ENCODE data around the gene CST8. TPM values are rescaled to one million over a fixed set of nuclear protein-coding genes. Genes with fewer than 3 reads are reported as not detected.
A peak's percentile ranks its signal among the peaks of the same experiment; 100 is the strongest.

CST8 gene
- total and polyA plus RNA-seq, 8 donors: not detected

DNA sequence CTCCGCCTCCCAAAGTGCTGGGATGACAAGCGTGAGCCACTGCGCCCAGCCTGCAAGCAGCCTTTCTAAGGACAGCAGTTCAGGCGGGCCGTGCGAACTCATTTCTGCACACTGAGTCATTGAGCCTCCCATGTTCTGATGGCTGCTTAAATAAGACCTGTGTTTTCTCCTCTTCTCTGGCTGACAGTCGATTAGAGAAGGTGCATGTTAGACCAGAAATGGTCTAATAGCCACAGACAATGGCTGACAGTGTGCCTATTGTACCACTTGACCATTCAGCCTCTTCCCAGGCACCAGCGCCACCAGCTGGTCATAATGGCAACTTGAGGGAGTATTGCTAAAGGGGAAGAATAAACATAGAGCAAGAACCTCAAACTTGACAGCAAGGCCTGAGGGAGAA, 44.4 kb upstream of the CST8 start:
- Histone ChIP-seq H3K27me3 (no peaks in the 10 kb centered on the region), H3K4me3 (no peak overlapping the region), H3K9me3 (no peaks in the 10 kb centered on the region), H3K4me1 (no peaks in the 10 kb centered on the region), H3K27ac (no peak overlapping the region), H3K36me3 (no peaks in the 10 kb centered on the region)
- FAIRE-seq (no peak), DNase-seq (peak in 4 of 6 donors; percentile 17 to 80 (median 54)), ATAC-seq (peak; percentile 63 to 84 (median 74))
- TF ChIP-seq, protein P1, sequence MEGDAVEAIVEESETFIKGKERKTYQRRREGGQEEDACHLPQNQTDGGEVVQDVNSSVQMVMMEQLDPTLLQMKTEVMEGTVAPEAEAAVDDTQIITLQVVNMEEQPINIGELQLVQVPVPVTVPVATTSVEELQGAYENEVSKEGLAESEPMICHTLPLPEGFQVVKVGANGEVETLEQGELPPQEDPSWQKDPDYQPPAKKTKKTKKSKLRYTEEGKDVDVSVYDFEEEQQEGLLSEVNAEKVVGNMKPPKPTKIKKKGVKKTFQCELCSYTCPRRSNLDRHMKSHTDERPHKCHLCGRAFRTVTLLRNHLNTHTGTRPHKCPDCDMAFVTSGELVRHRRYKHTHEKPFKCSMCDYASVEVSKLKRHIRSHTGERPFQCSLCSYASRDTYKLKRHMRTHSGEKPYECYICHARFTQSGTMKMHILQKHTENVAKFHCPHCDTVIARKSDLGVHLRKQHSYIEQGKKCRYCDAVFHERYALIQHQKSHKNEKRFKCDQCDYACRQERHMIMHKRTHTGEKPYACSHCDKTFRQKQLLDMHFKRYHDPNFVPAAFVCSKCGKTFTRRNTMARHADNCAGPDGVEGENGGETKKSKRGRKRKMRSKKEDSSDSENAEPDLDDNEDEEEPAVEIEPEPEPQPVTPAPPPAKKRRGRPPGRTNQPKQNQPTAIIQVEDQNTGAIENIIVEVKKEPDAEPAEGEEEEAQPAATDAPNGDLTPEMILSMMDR (IDR thresholded peaks at IDR 0.05): peak in 2 of 4 donors; percentile 32 to 43
- intact Hi-C loops (cut with DNase I): loop anchor here in 1 of 3 donors (10.0 kb wide), 1 partner anchor 158 kb away; the partner anchor contains the start of gene CST9
- WGBS, 2 donors: 68 to 75% methylated on average over 8 of the region's 8 CpGs

DNA sequence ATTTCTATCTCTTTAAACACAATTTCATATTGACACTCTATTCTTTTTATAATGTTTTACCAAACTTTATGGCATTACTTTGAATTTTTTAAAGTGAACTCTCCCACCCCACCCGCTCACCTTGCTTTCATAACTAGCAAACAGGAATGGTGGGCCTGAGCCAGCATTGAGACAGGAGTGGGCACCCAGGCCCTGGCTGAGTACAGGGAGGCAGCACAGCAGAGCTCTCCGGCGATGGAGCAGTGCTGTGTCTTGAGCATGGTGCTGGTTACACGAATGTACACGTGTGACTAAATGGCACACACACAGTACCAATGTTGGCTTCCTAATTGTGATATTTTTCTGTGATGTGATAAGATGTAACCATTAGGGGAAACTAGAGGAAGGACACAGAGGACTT, 42.8 kb upstream of the CST8 start:
- no peak for ATAC-seq
- FAIRE-seq: no peak
- DNase-seq: no peak
- H3K36me3 ChIP-seq: no peaks in the 10 kb centered on the region
- H3K9me3 ChIP-seq: no peaks in the 10 kb centered on the region
- no peaks in the 10 kb centered on the region for H3K4me1 ChIP-seq
- no peaks in the 10 kb centered on the region for H3K27me3 ChIP-seq
- H3K27ac ChIP-seq: no peak overlapping the region
- intact Hi-C loops (cut with DNase I): loop anchor here in 1 of 3 donors (10.0 kb wide), 1 partner anchor 157 kb away; the partner anchor contains the start of gene CST9
- H3K4me3 ChIP-seq: no peak overlapping the region
- TF ChIP-seq, protein P1 (IDR thresholded peaks at IDR 0.05): no peak
- WGBS, 2 donors: 70 to 83% methylated on average over 5 of the region's 5 CpGs

DNA sequence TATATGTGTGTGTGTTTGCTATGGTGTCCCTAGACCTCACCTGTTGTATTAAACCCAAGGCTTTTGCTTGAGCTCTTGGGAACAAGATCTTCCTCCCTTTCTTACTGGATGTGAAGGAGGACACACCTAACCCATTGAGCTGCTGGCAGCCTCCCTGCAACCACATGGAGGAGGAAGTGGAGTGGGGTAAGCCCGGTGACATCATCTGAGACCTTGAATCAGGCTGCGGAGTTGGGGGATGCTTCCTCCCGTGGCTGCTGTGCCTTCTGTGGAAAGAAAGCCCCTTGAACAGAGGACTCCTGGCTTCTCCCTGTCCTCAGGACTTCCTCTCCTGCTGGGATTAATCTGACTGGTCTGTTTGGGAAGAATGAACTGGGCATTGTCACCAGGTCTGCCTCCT, 41.5 kb upstream of the CST8 start:
- intact Hi-C loops (cut with DNase I): loop anchor here in 1 of 3 donors (10.0 kb wide), 1 partner anchor 155 kb away; the partner anchor contains the start of gene CST9
- Histone ChIP-seq H3K27ac (no peak overlapping the region), H3K9me3 (no peaks in the 10 kb centered on the region), H3K27me3 (no peaks in the 10 kb centered on the region), H3K36me3 (no peaks in the 10 kb centered on the region), H3K4me3 (no peak overlapping the region), H3K4me1 (no peaks in the 10 kb centered on the region)
- peak in 2 of 4 donors; percentile 32 to 37 for ATAC-seq
- WGBS, 2 donors: 22 to 24% methylated on average over 3 of the region's 3 CpGs
- TF ChIP-seq, protein P1 (IDR thresholded peaks at IDR 0.05): no peak
- no peak for DNase-seq
- no peak for FAIRE-seq

DNA sequence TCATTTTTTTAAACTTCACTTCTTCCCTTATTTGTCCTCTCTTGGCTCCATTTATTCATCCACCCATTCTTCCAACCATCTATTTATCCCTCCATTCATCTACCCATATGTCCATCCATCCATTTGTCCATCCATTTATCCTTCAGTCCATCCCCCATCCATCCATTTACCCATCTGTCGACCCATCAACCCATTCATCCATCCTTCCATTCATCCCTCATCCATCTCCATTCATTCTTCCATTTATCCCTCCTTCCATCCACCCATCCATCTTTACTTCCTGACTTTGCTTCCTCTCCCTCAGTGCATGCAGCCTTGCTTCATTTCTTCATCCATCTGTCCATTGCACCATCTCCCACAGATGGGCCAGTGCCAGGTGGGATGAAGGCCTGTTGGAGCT, 40.0 kb upstream of the CST8 start:
- TF ChIP-seq, protein P1 (IDR thresholded peaks at IDR 0.05): no peak
- FAIRE-seq (no peak), ATAC-seq (no peak), DNase-seq (no peak)
- Histone ChIP-seq H3K9me3 (no peaks in the 10 kb centered on the region), H3K27me3 (no peaks in the 10 kb centered on the region), H3K4me1 (no peaks in the 10 kb centered on the region), H3K27ac (no peak overlapping the region), H3K36me3 (no peaks in the 10 kb centered on the region), H3K4me3 (no peak overlapping the region)
- WGBS, 2 donors: 63 to 66% methylated on average over 1 of the region's 1 CpG
- intact Hi-C loops (cut with DNase I): no loop called here

DNA sequence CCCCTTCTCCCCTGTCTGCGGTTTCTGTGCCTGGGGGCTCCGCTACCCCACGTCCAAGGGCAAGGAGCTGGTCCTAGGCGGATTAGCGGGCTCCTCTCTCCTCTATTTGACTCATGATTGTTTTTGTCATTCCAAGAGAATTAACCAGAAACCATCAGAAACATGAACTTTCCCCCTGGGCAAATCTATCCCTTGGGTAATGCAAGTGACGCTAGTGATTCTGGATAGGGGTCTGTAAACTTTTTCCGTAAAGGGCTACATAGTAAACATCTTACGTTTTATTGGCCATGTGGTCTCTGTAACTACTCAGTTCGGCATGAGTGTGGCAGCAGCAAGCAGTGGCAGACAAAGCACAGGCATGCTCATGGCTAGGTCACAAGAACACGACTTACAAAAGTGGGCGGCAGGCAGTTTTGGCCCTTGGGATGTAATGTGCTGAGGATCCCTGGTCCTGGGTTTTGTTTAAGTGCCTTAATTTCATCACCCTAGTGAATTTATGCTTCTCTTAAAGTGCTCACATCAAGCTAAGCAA, 38.9 kb upstream of the CST8 start:
- intact Hi-C loops (cut with DNase I): no loop called here
- H3K4me3 ChIP-seq: no peak overlapping the region
- H3K27me3 ChIP-seq: no peaks in the 10 kb centered on the region
- WGBS, 2 donors: 69 to 75% methylated on average over 11 of the region's 11 CpGs
- TF ChIP-seq, protein P1 (IDR thresholded peaks at IDR 0.05): no peak
- DNase-seq: no peak
- no peak for ATAC-seq
- no peaks in the 10 kb centered on the region for H3K4me1 ChIP-seq
- no peaks in the 10 kb centered on the region for H3K36me3 ChIP-seq
- H3K27ac ChIP-seq: no peak overlapping the region
- H3K9me3 ChIP-seq: no peaks in the 10 kb centered on the region
- FAIRE-seq: no peak
